Renal cortical epithelial cell (primary cell): ENCODE measurements around the gene UBR1. TPM values are rescaled to one million over a fixed set of nuclear protein-coding genes. Genes with fewer than 3 reads are reported as not detected.
"Not testable (repeated sequence)": the region's sequence is repeated elsewhere in the genome, so short reads cannot be mapped to it uniquely, and the experiment has no call there.

Experiments used
- DNase-seq: peaks from one replicate; pipeline ENCODE4 v3.0.0-alpha.2; 2011; ENCODE audit warnings: low read depth
- total RNA-seq: library from RNA; depleted of rRNA; stranded (reverse); fragments of >200 nt; gene quantifications from 2 replicates; pipeline ENCODE4 v1.2.3, GENCODE V29; 2014

Gene UBR1
- total RNA-seq, 1 donor from 2014 or later = 32.2 TPM

GRCh38 chr15:43056696-43057095 lies 49.1 kb downstream of the UBR1 start:
- no peak for DNase-seq

- DNase-seq = no peak
These were observed 53.0 kb downstream of the UBR1 start for GRCh38 chr15:43052860-43053259.

GRCh38 chr15:43048935-43049334 lies 56.9 kb downstream of the UBR1 start:
- DNase-seq = no peak

GRCh38 chr15:43046484-43046883 lies 59.4 kb downstream of the UBR1 start:
- no peak for DNase-seq

- no peak for DNase-seq
These were observed 63.0 kb downstream of the UBR1 start for GRCh38 chr15:43042885-43043284.

GRCh38 chr15:43041085-43041484 lies 64.8 kb downstream of the UBR1 start:
- not testable (repeated sequence) for DNase-seq

- DNase-seq = not testable (repeated sequence)
These were observed 70.6 kb downstream of the UBR1 start for GRCh38 chr15:43035240-43035639.

GRCh38 chr15:43029476-43029875 lies 76.4 kb downstream of the UBR1 start:
- DNase-seq = no peak

- DNase-seq = no peak
These were observed 80.7 kb downstream of the UBR1 start for GRCh38 chr15:43025150-43025549.

GRCh38 chr15:43014671-43015070 lies 91.2 kb downstream of the UBR1 start:
- not testable (repeated sequence) for DNase-seq

- DNase-seq = no peak
These were observed 96.6 kb downstream of the UBR1 start for GRCh38 chr15:43009206-43009605.

- no peak for DNase-seq
These were observed 97.7 kb downstream of the UBR1 start for GRCh38 chr15:43008150-43008549.

GRCh38 chr15:43007551-43007950 lies 98.3 kb downstream of the UBR1 start:
- no peak for DNase-seq

- no peak for DNase-seq
These were observed 98.8 kb downstream of the UBR1 start for GRCh38 chr15:43006991-43007390.

GRCh38 chr15:43004886-43005595 lies 100.8 kb downstream of the UBR1 start:
- not testable (repeated sequence) for DNase-seq

- no peak for DNase-seq
These were observed 106.5 kb downstream of the UBR1 start for GRCh38 chr15:42999201-42999779.

- DNase-seq = no peak
These were observed 109.0 kb downstream of the UBR1 start for GRCh38 chr15:42996871-42997270.

GRCh38 chr15:42994546-42994945 lies 111.3 kb downstream of the UBR1 start:
- DNase-seq = peak; percentile 13

GRCh38 chr15:42992626-42993025 lies 113.2 kb downstream of the UBR1 start:
- no peak for DNase-seq

- no peak for DNase-seq
These were observed 119.0 kb downstream of the UBR1 start for GRCh38 chr15:42986693-42987342.

- DNase-seq = no peak
These were observed 121.3 kb downstream of the UBR1 start for GRCh38 chr15:42984493-42985034.

GRCh38 chr15:42979113-42979512 lies 126.7 kb downstream of the UBR1 start:
- DNase-seq = peak; percentile 45
